ENCODE results near the gene STX3. TPM values are rescaled to one million over a fixed set of nuclear protein-coding genes. Genes with fewer than 3 reads are reported as not detected.

Gene STX3
- total and polyA plus RNA-seq, 4 donors = 3.3 to 8.5 (median 5.8) TPM

DNA sequence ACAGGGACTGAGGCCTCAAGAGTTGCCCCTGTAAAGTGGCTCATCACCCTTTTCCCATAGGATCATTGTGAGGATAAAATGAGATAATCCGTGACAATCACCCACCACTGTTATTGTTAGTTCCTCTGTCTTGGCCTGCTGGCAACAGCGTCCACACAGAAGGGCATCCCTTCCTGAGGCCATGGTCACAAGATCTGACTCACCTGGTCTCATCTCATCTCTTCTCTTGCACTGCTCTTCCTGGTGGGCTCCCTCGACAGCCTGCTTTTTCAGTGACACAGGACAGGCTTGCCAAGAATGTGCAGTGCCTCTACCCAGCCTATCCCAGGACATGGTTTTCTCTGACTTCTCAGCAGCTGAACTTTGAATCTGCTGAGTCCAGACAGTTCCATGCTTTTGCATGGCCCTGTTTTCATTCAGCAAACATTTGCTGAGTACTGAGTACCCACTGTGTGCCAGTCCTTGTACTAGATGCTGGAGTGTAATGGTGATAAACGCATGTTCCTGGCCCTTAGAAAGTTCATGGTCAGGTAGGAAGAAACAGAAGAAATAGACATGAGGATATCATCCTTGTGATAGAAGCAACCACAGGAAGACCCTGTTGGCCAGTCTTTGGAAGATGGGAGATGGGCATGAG is 3.3 kb downstream of the STX3 start (continued):
- TF ChIP-seq, protein P1, sequence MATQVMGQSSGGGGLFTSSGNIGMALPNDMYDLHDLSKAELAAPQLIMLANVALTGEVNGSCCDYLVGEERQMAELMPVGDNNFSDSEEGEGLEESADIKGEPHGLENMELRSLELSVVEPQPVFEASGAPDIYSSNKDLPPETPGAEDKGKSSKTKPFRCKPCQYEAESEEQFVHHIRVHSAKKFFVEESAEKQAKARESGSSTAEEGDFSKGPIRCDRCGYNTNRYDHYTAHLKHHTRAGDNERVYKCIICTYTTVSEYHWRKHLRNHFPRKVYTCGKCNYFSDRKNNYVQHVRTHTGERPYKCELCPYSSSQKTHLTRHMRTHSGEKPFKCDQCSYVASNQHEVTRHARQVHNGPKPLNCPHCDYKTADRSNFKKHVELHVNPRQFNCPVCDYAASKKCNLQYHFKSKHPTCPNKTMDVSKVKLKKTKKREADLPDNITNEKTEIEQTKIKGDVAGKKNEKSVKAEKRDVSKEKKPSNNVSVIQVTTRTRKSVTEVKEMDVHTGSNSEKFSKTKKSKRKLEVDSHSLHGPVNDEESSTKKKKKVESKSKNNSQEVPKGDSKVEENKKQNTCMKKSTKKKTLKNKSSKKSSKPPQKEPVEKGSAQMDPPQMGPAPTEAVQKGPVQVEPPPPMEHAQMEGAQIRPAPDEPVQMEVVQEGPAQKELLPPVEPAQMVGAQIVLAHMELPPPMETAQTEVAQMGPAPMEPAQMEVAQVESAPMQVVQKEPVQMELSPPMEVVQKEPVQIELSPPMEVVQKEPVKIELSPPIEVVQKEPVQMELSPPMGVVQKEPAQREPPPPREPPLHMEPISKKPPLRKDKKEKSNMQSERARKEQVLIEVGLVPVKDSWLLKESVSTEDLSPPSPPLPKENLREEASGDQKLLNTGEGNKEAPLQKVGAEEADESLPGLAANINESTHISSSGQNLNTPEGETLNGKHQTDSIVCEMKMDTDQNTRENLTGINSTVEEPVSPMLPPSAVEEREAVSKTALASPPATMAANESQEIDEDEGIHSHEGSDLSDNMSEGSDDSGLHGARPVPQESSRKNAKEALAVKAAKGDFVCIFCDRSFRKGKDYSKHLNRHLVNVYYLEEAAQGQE (IDR thresholded peaks at IDR 0.05) = no peak
- TF ChIP-seq, protein P2, sequence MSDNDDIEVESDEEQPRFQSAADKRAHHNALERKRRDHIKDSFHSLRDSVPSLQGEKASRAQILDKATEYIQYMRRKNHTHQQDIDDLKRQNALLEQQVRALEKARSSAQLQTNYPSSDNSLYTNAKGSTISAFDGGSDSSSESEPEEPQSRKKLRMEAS (IDR thresholded peaks at IDR 0.05) = no peak

DNA sequence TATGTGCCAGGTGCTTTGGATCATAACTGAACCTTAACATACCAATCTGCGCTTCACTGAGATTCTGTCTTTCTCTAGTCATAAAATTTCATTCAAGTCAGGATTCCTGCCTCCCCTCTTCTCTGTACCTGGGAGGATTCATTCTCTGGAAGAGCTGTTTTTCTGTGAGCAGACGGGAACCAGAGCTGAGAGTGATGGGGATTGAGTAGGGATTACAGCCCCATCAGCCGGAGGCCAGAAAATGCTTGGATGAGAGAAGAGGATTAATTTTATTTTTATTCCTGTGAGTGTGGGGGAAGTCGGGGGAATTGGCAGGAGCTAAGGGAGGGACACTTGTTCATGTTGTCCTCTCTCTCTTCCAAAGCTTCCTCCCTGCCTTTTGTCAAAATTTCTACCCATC is 4.7 kb downstream of the STX3 start:
- no peak for DNase-seq (ENCODE audit: low spot score)
- Histone ChIP-seq H3K9me3 (ENCODE audit: control insufficient read depth in 4 of 4, low read length in 3 of 4) (no peaks in the 10 kb centered on the region), H3K9ac (ENCODE audit: low read depth in 1 of 2, low read length in 2 of 2) (no peak overlapping the region), H3K4me3 (ENCODE audit: low read depth in 1 of 3, low read length in 3 of 3) (no peak overlapping the region), H3K4me1 (ENCODE audit: control insufficient read depth in 4 of 4, insufficient read depth in 4 of 4, low read length in 3 of 4) (peaks cover 0 to 12% (median 2%) of the 10 kb centered on the region in 4 donors), H3K27ac (ENCODE audit: low read depth in 1 of 2, low read length in 2 of 2) (no peak overlapping the region), H3K36me3 (ENCODE audit: control insufficient read depth in 4 of 4, insufficient read depth in 3 of 4, low read depth in 1 of 4, low read length in 3 of 4) (peaks cover 0 to 3% (median 0%) of the 10 kb centered on the region in 4 donors), H3K27me3 (ENCODE audit: control insufficient read depth in 4 of 4, insufficient read depth in 4 of 4, low read length in 3 of 4) (no peaks in the 10 kb centered on the region)
- TF ChIP-seq FOXA2 (IDR thresholded peaks at IDR 0.05) (no peak), TAF1 (conservative IDR thresholded peaks at IDR 0.05) (no peak), RAD21 (IDR thresholded peaks at IDR 0.05) (no peak), NR2F2 (IDR thresholded peaks at IDR 0.05) (no peak), JUND (IDR thresholded peaks at IDR 0.05) (no peak), HNF4A (conservative IDR thresholded peaks at IDR 0.05) (no peak), FOXA1 (IDR thresholded peaks at IDR 0.05) (no peak)
- TF ChIP-seq, protein P3, sequence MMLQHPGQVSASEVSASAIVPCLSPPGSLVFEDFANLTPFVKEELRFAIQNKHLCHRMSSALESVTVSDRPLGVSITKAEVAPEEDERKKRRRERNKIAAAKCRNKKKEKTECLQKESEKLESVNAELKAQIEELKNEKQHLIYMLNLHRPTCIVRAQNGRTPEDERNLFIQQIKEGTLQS (IDR thresholded peaks at IDR 0.05) = no peak
- TF ChIP-seq, protein P4, sequence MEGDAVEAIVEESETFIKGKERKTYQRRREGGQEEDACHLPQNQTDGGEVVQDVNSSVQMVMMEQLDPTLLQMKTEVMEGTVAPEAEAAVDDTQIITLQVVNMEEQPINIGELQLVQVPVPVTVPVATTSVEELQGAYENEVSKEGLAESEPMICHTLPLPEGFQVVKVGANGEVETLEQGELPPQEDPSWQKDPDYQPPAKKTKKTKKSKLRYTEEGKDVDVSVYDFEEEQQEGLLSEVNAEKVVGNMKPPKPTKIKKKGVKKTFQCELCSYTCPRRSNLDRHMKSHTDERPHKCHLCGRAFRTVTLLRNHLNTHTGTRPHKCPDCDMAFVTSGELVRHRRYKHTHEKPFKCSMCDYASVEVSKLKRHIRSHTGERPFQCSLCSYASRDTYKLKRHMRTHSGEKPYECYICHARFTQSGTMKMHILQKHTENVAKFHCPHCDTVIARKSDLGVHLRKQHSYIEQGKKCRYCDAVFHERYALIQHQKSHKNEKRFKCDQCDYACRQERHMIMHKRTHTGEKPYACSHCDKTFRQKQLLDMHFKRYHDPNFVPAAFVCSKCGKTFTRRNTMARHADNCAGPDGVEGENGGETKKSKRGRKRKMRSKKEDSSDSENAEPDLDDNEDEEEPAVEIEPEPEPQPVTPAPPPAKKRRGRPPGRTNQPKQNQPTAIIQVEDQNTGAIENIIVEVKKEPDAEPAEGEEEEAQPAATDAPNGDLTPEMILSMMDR (IDR thresholded peaks at IDR 0.05; ENCODE audit: low read depth, low read length, missing input control) = no peak
- TF ChIP-seq, protein P2 (IDR thresholded peaks at IDR 0.05) = no peak
- 87% methylated on average over 4 of the region's 4 CpGs for WGBS

DNA sequence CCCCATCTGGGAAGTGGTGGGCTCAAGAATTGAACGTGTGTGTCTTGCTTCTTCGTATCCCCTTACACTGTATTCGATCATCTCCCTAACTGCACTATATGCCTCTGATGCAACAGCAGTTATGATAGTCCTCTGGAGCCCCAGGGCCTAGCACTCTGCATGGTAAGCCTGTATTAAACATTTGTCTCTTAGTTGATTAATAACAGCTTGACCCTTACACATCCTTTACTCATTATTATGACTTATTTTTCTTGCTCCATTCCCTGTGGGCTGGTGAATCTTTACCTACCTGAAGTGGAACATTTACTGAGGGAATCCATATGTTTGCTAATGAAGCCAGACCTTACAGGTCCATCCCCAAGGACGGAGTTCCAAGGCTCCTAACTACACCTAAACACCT is 5.6 kb downstream of the STX3 start:
- H3K4me3 ChIP-seq (ENCODE audit: low read depth in 1 of 3, low read length in 3 of 3) = no peak overlapping the region
- H3K27ac ChIP-seq (ENCODE audit: low read depth in 1 of 2, low read length in 2 of 2) = no peak overlapping the region
- H3K9me3 ChIP-seq (ENCODE audit: control insufficient read depth in 4 of 4, low read length in 3 of 4) = no peaks in the 10 kb centered on the region
- no peak overlapping the region for H3K9ac ChIP-seq (ENCODE audit: low read depth in 1 of 2, low read length in 2 of 2)
- peaks cover 0 to 3% (median 0%) of the 10 kb centered on the region in 4 donors for H3K36me3 ChIP-seq (ENCODE audit: control insufficient read depth in 4 of 4, insufficient read depth in 3 of 4, low read depth in 1 of 4, low read length in 3 of 4)
- WGBS = 91% methylated on average over 4 of the region's 4 CpGs
- H3K4me1 ChIP-seq (ENCODE audit: control insufficient read depth in 4 of 4, insufficient read depth in 4 of 4, low read length in 3 of 4) = peaks cover 0 to 9% (median under 1%) of the 10 kb centered on the region in 4 donors
- no peak for DNase-seq (ENCODE audit: low spot score)
- no peaks in the 10 kb centered on the region for H3K27me3 ChIP-seq (ENCODE audit: control insufficient read depth in 4 of 4, insufficient read depth in 4 of 4, low read length in 3 of 4)
- TF ChIP-seq HNF4G (IDR thresholded peaks at IDR 0.05) (no peak), RAD21 (IDR thresholded peaks at IDR 0.05) (no peak), TAF1 (conservative IDR thresholded peaks at IDR 0.05) (no peak), EGR1 (IDR thresholded peaks at IDR 0.05; ENCODE audit: low read depth in 2 of 2) (no peak), JUND (IDR thresholded peaks at IDR 0.05) (no peak), HNF4A (conservative IDR thresholded peaks at IDR 0.05) (no peak), RXRA (IDR thresholded peaks at IDR 0.05) (no peak), FOXA2 (IDR thresholded peaks at IDR 0.05) (no peak)
- TF ChIP-seq, protein P1 (IDR thresholded peaks at IDR 0.05) = no peak
- TF ChIP-seq, protein P4 (IDR thresholded peaks at IDR 0.05; ENCODE audit: low read depth, low read length, missing input control) = no peak
- TF ChIP-seq, protein P3 (IDR thresholded peaks at IDR 0.05) = no peak
- TF ChIP-seq, protein P2 (IDR thresholded peaks at IDR 0.05) = no peak
